ENCODE results near the gene SLCO3A1.

The SLCO3A1 gene

DNA sequence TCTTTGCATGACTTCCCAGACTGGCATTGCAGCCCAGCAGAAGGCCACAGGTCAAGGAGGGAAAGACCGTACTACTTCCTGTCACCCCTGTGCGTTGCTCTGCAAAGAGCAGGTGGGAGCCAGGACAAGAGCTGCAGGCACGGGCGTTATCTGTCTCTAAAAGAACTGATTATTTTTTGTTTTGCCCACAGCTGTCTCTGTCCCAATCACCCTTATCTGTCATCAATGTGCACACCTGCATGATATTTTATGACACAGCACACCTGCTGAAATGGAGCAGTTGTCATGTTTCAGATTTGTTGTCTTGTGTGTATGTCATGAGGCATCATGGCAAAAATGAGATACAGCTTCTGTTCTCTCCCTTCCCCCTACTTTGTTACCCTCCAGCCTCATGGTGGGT is 58.8 kb downstream of the SLCO3A1 start:
- no peak for DNase-seq (ENCODE audit: low spot score)

GRCh38 chr15:91913560-91913959 is 60.1 kb downstream of the SLCO3A1 start:
- DNase-seq (ENCODE audit: low spot score), result no peak

DNA sequence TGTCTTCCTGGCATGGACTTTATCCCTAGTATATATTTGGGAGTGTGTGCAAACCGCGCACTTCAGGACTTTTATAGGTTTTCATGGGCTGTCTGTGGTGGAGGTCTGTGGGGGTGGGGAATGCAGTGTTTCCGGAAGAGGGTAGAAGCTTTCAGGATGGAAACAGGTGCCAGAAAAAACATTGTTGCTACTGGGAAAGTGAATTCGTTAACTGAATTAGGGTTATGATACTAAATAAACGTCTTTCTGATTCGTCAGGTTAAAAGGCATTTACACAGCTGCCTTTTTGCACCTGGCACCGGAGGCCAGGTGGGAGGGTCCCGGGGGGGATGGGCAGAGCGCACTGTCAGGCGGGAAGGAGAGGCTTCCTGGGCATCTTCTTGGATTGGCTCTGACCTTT is 62.1 kb downstream of the SLCO3A1 start:
- no peak for DNase-seq (ENCODE audit: low spot score)

- no peak for DNase-seq (ENCODE audit: low spot score)
These were observed 62.5 kb downstream of the SLCO3A1 start for GRCh38 chr15:91916051-91916450.

DNA sequence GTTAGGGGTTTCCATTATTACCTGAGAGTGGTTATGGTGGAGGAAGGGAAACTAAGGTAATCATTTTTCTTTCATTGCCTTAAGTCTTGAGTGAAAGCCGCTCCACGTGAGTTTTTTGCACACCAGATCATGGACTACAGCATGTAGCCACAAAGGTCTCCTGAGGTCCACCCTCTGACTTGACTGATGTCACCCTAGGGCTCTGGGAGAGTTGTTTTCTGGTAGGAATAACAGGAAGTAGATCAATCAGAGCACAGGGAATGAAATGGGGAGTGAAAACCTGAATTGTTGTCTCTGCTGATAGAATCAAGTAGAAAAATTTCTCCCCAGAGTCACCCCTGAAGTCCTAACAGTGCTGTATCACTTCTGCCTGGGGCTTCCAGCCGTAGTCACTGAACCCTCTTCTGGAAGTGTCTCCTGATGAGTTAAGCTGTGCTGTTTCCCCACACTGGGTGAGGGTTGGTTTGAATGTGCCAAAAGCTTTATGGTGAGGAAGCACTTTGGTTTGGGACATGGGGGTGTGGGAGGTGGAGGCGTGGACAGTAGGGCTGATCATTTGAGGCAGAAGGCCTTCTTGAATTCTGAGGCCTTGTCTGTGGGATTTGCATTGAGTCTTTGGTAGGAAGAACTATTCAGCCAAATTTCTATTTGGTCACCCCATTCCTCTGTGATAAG is 64.3 kb downstream of the SLCO3A1 start:
- DNase-seq (ENCODE audit: low spot score), result no peak

DNA sequence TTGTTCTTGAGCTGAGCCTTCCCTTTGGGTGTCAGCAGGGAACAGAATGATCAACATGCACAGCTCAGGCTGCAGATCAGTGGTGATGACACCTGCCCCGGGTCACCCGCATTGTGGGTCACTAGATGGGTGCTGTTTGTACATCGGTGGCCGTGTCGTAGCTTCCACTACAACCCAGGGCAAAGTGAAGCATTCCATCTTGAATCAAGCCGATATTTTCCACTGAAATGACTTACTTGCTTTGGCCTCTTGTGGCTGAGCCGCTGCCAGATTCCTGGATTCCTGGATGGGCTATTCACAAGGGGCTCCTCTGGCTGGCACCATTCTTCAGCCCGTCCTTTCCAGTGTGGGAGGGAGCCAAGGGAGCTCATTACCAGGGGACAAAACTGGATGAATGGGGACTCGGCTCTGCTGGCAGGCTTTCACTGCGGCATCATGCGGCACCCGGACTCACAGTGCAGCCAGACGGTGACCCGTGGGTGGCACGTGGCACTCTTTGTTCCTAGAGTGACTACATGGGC is 65.6 kb downstream of the SLCO3A1 start:
- no peak for DNase-seq (ENCODE audit: low spot score)

- no peak for DNase-seq (ENCODE audit: low spot score)
These were observed 67.8 kb downstream of the SLCO3A1 start for GRCh38 chr15:91921188-91921842.

- DNase-seq (ENCODE audit: low spot score), result no peak
These were observed 68.3 kb downstream of the SLCO3A1 start for GRCh38 chr15:91921843-91922198.

DNA sequence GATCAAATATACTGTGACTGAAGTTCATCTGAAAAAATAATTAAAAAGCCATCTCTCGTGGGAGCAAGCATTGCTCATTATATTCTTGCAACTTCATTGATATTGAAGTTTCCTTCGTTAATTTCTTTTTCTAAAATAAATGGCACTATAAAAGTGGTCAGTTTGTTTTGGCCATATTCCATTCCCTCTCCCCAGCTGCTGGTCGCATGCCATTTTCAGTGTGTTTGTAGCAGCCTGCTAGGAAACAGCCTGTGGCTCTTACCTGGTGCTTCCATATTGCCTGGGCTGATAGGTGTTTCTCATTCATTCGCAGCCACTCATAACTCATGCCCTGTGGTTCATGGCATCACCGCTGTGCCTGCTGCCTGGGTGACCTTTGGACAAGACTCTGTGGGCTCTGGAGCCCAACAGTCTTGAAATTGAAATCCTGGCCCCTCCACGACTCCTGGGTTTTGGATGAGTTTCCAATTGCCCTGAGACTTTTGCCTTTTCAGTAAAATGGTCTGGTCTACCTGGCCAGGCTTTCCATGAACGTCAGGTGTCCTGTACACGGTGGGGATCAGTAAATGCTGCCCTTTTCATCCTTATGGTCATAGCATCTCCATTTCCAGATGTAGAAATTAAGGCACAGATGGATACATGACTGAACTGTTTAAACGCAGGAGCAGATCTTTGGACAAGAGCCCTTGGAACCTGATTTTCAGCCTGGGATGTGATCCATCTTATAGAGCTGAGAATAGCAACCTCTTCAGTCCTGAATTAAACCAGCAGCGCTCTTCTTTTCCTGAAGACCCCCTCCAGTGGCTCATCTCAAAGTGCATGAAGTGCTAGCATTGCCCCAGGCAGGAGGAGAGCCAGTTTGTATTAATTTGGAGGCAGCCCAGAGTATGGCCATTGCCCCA is 69.4 kb downstream of the SLCO3A1 start:
- no peak for DNase-seq (ENCODE audit: low spot score)

DNA sequence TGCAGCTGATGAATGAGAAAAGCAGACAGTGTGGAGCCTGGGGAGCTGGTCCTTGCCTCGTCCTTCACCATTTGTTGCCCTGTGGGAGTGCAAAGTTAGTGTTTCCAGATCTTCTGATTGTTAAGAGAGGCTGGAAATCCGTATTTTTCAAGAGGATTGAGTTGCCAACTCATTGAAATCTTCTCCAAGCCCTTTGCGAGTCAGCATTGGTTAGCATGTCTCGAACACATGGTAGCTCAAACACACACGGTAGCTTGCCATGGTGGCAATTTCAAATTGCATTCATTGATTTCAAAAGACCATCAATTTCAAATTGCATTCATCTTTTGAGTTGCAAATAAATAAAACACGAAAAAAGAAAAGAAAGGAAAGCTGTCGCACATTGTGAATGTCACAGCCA is 70.7 kb downstream of the SLCO3A1 start:
- no peak for DNase-seq (ENCODE audit: low spot score)

DNA sequence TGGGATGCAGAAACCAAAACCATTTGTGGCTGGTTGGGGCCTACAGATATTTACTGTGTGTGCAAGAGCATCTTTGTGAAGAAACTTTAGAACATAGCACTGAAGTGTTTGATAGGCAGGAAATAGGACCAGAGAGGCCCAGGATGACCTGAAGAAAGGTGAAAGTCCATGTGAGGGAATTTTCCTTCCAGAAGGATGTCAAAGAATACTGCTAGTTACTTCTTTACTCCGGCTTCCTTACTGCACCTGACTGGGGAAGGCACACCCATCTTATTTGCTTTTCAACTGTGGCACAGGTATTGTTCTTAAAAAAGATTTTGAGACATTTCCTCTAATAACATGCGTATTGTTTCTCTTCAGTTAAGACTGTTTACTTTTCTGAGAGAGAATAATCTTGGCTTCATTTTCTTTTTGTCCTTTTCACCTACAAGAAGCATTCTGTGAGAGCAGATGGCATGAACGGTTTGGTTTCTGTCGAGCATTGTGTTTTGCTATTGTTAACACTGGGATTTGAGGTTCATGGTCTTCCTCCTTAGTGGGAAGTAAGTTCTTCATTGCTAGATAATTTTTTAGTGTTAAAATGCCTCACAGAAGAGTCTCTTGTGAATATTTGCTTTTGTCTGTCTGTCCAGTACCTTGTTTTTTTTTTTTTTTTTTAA is 71.5 kb downstream of the SLCO3A1 start:
- DNase-seq (ENCODE audit: low spot score), result no peak

DNA sequence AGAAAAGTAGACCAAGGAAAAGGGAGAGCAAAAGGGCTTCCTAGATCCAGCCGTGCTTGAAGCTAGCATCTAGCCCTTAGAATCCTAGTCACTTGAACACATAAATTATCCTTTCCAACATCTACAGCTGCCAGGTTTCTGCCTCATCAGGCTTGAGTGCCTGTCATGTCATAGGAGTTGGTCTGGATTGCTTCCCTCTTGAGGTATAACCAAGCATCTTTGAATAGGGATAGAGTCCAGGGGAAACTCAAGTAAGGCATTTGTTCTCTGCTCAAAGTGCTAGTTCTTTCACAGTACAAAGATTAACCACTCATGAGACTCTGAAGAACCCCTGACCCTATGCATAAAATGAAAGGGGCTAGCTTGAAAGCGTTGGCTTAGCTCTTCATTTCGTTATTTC is 72.3 kb downstream of the SLCO3A1 start:
- no peak for DNase-seq (ENCODE audit: low spot score)

- DNase-seq (ENCODE audit: low spot score), result no peak
These were observed 73.4 kb downstream of the SLCO3A1 start for GRCh38 chr15:91926908-91927270.

- DNase-seq (ENCODE audit: low spot score), result no peak
These were observed 74.1 kb downstream of the SLCO3A1 start for GRCh38 chr15:91927585-91927984.

- DNase-seq (ENCODE audit: low spot score), result no peak
These were observed 75.2 kb downstream of the SLCO3A1 start for GRCh38 chr15:91928675-91929074.

DNA sequence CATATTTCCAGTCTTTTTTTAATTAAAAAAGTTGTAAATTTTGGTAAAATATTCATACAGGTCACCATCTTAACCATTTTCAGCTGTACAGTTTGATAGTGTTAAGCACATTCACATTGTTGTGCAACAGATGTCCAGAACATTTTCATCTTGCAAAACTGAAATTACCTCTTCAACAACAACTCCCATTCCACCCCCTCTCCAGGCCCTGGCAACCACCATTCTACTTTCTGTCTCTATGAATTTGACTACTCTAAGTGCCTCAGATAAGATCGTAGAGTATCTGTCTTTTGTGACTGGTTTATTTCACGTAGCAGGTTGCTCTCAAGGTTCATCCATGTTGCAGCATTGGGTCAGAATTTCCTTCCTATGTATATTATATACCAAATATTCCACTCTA is 76.0 kb downstream of the SLCO3A1 start:
- DNase-seq (ENCODE audit: low spot score), result no peak

- no peak for DNase-seq (ENCODE audit: low spot score)
These were observed 76.6 kb downstream of the SLCO3A1 start for GRCh38 chr15:91930092-91930491.

- DNase-seq (ENCODE audit: low spot score), result no peak
These were observed 82.8 kb downstream of the SLCO3A1 start for GRCh38 chr15:91936182-91936775.

DNA sequence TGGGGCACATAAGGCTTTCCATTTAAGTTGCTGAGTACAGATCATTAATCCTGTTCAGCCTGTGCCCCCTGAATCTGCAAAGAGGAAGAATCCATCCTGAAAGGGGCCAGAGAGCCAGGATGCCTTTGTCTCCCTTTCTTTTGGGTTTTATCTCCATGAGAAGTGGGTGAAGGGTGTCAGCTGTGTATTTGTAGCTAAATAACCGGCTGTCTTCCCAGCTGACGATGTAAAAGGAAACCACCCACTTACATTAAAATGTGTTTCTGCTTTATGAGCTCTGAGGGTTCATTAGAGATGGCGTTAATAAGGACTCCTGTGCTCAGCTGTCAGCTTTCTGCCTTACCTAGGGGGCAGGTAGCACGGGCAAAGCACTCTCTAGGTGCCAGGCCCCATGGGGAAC is 83.4 kb downstream of the SLCO3A1 start:
- DNase-seq (ENCODE audit: low spot score), result no peak

DNA sequence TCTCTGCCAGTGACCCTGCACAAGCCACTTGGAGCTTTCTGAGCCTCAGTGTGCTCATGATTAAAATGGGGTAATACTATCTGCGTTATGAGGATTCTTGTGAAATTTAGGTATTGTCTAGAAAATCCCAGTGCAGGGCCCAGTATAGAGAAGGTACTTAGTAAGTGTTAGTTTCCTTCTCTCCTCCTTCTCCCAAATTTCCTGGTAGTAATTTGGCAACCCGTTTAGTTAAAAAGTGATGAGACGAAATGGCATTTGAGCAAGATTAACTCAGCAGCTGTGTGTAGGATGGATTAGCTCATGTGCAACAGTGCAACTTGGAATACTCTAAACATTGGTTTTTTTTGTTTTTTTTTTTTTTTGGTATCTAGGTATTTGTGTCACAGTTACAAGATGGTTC is 84.6 kb downstream of the SLCO3A1 start:
- DNase-seq (ENCODE audit: low spot score), result no peak

GRCh38 chr15:91939403-91939831 is 85.9 kb downstream of the SLCO3A1 start:
- DNase-seq (ENCODE audit: low spot score), result no peak

All from HuH-7 (cell line).